Epithelial cell of proximal tubule (primary cell): ENCODE results near the gene ORC6. TPM values are rescaled to one million over a fixed set of nuclear protein-coding genes. Genes with fewer than 3 reads are reported as not detected.

ENCODE experiments used
- DNase-seq: peaks from one replicate; pipeline ENCODE4 v3.0.0-alpha.2; 2011; ENCODE audit warnings: low read depth
- H3K4me3 ChIP-seq: 2 replicates; pipeline ENCODE4 v1.5.1; 2011; ENCODE audit warnings: low read depth, mild to moderate bottlenecking, low read length
- total RNA-seq: library from RNA; depleted of rRNA; stranded (reverse); fragments of >200 nt; gene quantifications from 2 replicates; pipeline ENCODE4 v1.2.3, GENCODE V29; 2015
- TF ChIP-seq, protein P1 (sequence below): conservative IDR thresholded peaks from 2 replicates; pipeline ENCODE4 v1.5.1; 2012; ENCODE audit warnings: low read depth, mild to moderate bottlenecking, low read length

ORC6 gene, protein sequence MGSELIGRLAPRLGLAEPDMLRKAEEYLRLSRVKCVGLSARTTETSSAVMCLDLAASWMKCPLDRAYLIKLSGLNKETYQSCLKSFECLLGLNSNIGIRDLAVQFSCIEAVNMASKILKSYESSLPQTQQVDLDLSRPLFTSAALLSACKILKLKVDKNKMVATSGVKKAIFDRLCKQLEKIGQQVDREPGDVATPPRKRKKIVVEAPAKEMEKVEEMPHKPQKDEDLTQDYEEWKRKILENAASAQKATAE
- total RNA-seq, result 34.1 and 47.6 TPM in 2 replicates

DNA sequence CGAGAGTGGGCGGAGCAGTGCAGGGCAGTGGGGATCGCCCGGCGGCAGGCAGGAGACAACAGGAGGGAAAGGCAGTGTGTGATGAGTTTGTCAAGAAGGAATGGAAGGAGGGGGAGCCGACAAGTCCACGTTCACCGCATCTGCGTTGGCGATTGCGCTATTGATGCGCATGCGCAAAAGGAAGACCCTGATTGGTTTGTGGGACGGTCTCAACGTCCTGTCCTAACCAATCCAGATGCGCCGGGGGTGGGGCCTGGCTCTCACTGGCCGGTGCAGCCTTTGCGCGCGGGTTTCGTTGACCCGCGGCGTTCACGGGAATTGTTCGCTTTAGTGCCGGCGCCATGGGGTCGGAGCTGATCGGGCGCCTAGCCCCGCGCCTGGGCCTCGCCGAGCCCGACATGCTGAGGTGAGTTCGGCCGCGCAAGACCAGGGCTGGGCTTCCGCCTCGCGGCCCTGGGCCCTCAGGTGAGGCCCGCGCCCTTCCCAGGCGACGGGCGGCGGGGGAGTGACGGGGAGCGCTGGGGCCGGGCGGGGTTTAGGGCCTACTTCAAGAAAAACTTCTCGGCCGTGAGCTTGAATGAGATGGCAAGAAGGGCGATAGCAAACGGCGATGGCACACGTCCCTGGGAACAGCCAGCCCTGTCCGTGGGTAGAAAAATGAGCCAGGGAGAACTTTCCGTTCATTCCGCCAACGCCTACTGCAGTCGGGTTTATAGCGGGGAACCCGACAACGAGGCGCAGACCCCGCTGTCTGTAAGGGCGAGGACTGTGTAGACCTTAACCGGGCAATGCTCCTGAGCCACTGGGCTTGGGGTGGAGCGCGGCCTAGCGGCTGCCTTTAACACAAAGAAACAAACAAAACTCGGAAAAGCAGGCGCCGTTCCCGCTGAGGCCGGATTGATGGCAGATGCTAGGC is at the start of gene ORC6:
Gene ORC6 (plus strand): TSS at position 295 of the 916 bp plus-strand sequence. CDS start 47 bp downstream, at position 342.
- TF ChIP-seq, protein P1, sequence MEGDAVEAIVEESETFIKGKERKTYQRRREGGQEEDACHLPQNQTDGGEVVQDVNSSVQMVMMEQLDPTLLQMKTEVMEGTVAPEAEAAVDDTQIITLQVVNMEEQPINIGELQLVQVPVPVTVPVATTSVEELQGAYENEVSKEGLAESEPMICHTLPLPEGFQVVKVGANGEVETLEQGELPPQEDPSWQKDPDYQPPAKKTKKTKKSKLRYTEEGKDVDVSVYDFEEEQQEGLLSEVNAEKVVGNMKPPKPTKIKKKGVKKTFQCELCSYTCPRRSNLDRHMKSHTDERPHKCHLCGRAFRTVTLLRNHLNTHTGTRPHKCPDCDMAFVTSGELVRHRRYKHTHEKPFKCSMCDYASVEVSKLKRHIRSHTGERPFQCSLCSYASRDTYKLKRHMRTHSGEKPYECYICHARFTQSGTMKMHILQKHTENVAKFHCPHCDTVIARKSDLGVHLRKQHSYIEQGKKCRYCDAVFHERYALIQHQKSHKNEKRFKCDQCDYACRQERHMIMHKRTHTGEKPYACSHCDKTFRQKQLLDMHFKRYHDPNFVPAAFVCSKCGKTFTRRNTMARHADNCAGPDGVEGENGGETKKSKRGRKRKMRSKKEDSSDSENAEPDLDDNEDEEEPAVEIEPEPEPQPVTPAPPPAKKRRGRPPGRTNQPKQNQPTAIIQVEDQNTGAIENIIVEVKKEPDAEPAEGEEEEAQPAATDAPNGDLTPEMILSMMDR, result peak; percentile 67
- peak within 1 kb of the TSS; percentile 91 for H3K4me3 ChIP-seq
- DNase-seq, result no peak

DNA sequence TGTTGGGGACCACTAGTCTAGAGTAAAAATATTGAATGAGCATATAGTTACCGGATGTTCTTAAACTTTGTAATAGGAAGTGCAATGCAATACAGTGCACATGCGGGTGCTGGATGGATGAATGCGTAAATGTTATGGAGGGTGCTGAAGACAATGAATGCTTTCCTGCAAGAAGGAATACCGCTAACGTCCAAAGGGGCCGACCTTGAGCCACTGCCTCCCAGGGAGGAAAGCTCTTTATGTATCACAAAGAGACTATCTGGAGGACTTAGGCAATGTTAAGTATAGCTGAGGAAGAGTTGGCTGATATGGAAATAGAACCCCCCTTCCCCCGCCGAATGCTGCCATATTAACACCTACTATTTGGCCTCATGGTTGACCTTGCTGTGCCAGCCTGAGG is 40.8 kb upstream of the ORC6 start:
- no peak overlapping the region for H3K4me3 ChIP-seq
- TF ChIP-seq, protein P1, result no peak
- DNase-seq, result no peak

DNA sequence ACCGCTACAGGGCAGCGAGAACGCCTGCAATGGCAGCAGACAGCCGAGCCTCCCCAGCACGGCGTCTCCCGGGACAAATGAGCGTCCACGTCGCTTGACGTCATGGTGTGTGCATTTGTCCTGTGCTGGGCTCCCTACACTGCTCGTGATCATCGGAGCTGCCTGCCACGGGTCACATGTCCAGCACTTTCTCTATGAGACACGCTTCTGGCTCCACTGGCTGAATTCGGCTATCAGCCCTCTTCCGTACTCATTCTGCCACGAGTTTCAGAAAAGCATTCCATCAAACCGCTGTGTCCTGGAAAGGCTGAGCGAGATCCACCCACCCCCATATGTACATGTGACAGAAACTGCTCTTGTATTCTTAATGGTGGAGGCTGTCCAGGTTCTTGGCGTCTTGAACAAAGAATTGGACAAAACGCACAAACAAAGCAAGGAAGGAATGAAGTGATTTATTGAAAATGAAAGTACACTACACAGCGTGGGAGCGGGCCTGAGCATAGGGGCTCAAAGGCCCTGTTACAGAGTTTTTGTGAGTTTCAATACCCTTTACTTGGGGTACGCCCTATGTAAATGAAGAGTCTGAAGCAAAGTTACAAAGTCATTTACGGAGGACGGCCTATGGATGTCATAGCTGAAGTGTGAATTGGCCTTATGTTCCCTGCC is 39.7 kb upstream of the ORC6 start:
- H3K4me3 ChIP-seq, result no peak overlapping the region
- DNase-seq, result no peak
- TF ChIP-seq, protein P1, result no peak

DNA sequence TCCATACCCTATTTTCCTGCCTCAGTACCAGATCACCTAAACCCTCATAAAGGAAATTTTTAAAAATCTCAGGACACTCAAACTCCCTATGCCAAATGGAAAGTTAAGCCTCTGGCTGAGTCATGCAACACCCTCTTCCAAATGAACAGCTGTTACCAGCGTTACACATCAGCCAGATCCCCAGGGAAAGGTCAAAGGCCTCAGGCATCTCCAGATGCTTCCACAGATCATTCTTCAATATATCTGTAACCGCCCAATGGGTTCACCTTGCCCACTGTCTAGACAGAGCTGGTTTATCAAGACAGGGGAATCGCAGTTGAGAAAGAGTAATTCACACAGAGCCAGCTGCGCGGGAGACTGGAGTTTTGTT is 39.2 kb upstream of the ORC6 start:
- H3K4me3 ChIP-seq, result no peak overlapping the region
- no peak for DNase-seq
- TF ChIP-seq, protein P1, result no peak

DNA sequence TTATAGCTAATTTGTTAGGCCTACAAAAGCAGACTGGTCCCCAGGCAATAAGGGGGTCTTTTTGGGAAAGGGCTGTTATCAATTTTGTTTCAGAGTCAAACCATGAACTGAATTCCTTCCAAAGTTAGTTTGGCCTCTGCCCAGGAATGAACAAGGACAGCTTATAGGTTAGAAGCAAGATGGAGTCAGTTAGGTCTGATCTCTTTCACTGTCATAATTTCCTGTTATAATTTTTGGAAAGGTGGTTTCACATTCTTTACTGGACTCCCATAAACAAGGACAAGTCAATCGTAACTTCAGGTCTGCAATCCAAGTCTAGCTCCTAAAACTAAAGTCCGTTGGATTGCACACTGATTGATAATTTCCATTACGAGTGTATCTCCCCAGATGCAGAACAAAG is 38.2 kb upstream of the ORC6 start:
- no peak overlapping the region for H3K4me3 ChIP-seq
- TF ChIP-seq, protein P1, result no peak
- DNase-seq, result no peak

DNA sequence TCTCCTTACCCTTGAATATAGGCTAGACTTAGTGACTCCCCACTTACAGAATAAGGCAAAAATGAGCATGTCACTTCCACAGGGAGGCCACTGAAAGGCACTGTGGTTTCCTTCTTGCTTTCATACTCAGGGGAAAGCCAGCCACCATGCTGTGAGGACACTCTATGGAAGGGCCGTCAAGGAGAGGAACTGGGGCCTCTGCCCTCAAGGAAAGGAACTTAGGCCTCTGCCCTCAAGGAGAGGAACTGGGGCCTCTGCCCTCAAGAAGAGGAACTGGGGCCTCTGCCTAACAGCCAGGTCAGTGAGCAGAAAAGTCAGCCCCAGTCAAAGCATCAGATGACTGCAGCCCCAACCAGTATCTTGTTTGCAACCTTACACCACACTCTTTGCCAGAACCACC is 30.5 kb upstream of the ORC6 start:
- TF ChIP-seq, protein P1, result no peak
- no peak overlapping the region for H3K4me3 ChIP-seq
- DNase-seq, result no peak
